ENCODE data around the gene FRMD5. TPM values are rescaled to one million over a fixed set of nuclear protein-coding genes. Genes with fewer than 3 reads are reported as not detected.
A peak's percentile ranks its signal among the peaks of the same experiment; 100 is the strongest.

Gene FRMD5
- total RNA-seq, 2 donors from 2014 or later, result 25.5 to 52.3 TPM

GRCh38 chr15:43908516-43909050, 286.5 kb downstream of the FRMD5 start:
- Histone ChIP-seq H3K27me3 (no peaks in the 10 kb centered on the region), H3K4me3 (no peak overlapping the region), H3K4me1 (peaks cover 0 to 27% of the 10 kb centered on the region in 2 donors), H3K27ac (no peak overlapping the region), H3K9me3 (no peaks in the 10 kb centered on the region), H3K36me3 (no peaks in the 10 kb centered on the region)
- TF ChIP-seq, protein P1, sequence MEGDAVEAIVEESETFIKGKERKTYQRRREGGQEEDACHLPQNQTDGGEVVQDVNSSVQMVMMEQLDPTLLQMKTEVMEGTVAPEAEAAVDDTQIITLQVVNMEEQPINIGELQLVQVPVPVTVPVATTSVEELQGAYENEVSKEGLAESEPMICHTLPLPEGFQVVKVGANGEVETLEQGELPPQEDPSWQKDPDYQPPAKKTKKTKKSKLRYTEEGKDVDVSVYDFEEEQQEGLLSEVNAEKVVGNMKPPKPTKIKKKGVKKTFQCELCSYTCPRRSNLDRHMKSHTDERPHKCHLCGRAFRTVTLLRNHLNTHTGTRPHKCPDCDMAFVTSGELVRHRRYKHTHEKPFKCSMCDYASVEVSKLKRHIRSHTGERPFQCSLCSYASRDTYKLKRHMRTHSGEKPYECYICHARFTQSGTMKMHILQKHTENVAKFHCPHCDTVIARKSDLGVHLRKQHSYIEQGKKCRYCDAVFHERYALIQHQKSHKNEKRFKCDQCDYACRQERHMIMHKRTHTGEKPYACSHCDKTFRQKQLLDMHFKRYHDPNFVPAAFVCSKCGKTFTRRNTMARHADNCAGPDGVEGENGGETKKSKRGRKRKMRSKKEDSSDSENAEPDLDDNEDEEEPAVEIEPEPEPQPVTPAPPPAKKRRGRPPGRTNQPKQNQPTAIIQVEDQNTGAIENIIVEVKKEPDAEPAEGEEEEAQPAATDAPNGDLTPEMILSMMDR (IDR thresholded peaks at IDR 0.05), result no peak
- DNase-seq (ENCODE audit: low spot score), result no peak

DNA sequence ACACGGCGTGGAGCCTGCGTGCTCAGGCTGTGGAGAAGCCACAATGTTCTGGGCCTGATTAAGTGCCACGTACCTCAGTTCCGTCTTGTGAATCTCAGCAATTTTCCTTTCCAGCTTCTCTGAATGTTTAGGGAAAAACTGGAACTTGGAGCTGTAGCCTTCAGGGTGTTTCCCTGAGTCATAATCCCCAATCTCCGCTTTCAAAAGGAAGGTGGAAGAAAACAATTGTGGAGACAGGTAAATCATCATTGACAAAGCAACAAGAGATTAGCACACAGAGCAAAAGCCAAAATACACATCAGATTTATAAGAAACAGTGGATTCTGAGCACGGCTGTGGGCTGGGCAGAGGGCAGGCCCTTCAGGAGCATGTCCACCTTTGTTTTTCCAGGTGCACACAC, 289.3 kb downstream of the FRMD5 start:
- TF ChIP-seq, protein P1 (IDR thresholded peaks at IDR 0.05), result no peak
- Histone ChIP-seq H3K27ac (no peak overlapping the region), H3K36me3 (no peaks in the 10 kb centered on the region), H3K4me3 (no peak overlapping the region), H3K9me3 (no peaks in the 10 kb centered on the region), H3K27me3 (no peaks in the 10 kb centered on the region), H3K4me1 (no peaks in the 10 kb centered on the region)
- DNase-seq (ENCODE audit: low spot score), result no peak

GRCh38 chr15:43903864-43904290, 291.2 kb downstream of the FRMD5 start:
- Histone ChIP-seq H3K27me3 (no peaks in the 10 kb centered on the region), H3K9me3 (no peaks in the 10 kb centered on the region), H3K36me3 (no peaks in the 10 kb centered on the region), H3K4me1 (peaks cover 0 to 10% of the 10 kb centered on the region in 2 donors), H3K27ac (no peak overlapping the region), H3K4me3 (no peak overlapping the region)
- TF ChIP-seq, protein P1 (IDR thresholded peaks at IDR 0.05), result peak; percentile 85 to 94
- no peak for DNase-seq (ENCODE audit: low spot score)

- TF ChIP-seq, protein P1 (IDR thresholded peaks at IDR 0.05), result no peak
- H3K4me1 ChIP-seq, result peaks cover 0 to 16% of the 10 kb centered on the region in 2 donors
- H3K9me3 ChIP-seq, result no peaks in the 10 kb centered on the region
- H3K36me3 ChIP-seq, result no peaks in the 10 kb centered on the region
- no peak overlapping the region for H3K27ac ChIP-seq
- H3K27me3 ChIP-seq, result no peaks in the 10 kb centered on the region
- DNase-seq (ENCODE audit: low spot score), result no peak
- no peak overlapping the region for H3K4me3 ChIP-seq
Observed at GRCh38 chr15:43901495-43901894, 293.6 kb downstream of the FRMD5 start.

- Histone ChIP-seq H3K4me1 (peaks cover 0 to 19% of the 10 kb centered on the region in 2 donors), H3K4me3 (no peak overlapping the region), H3K27me3 (no peaks in the 10 kb centered on the region), H3K36me3 (no peaks in the 10 kb centered on the region), H3K9me3 (no peaks in the 10 kb centered on the region), H3K27ac (no peak overlapping the region)
- DNase-seq (ENCODE audit: low spot score), result no peak
- TF ChIP-seq, protein P1 (IDR thresholded peaks at IDR 0.05), result no peak
Observed at GRCh38 chr15:43900996-43901395, 294.1 kb downstream of the FRMD5 start.

GRCh38 chr15:43899928-43900327, 295.1 kb downstream of the FRMD5 start:
- DNase-seq (ENCODE audit: low spot score), result no peak
- Histone ChIP-seq H3K4me1 (peaks cover 0 to 29% of the 10 kb centered on the region in 2 donors), H3K9me3 (no peaks in the 10 kb centered on the region), H3K27me3 (no peaks in the 10 kb centered on the region), H3K27ac (peak overlapping the region; percentile 16 to 18), H3K4me3 (no peak overlapping the region), H3K36me3 (no peaks in the 10 kb centered on the region)
- TF ChIP-seq, protein P1 (IDR thresholded peaks at IDR 0.05), result no peak

Measured in right atrium auricular region (tissue), 2 donors.